ENCODE measurements around the gene GNAS-AS1.

GNAS-AS1 gene

GRCh38 chr20:58802061-58802460 is 48.6 kb downstream of the GNAS-AS1 start:
- DNase-seq = no peak

DNA sequence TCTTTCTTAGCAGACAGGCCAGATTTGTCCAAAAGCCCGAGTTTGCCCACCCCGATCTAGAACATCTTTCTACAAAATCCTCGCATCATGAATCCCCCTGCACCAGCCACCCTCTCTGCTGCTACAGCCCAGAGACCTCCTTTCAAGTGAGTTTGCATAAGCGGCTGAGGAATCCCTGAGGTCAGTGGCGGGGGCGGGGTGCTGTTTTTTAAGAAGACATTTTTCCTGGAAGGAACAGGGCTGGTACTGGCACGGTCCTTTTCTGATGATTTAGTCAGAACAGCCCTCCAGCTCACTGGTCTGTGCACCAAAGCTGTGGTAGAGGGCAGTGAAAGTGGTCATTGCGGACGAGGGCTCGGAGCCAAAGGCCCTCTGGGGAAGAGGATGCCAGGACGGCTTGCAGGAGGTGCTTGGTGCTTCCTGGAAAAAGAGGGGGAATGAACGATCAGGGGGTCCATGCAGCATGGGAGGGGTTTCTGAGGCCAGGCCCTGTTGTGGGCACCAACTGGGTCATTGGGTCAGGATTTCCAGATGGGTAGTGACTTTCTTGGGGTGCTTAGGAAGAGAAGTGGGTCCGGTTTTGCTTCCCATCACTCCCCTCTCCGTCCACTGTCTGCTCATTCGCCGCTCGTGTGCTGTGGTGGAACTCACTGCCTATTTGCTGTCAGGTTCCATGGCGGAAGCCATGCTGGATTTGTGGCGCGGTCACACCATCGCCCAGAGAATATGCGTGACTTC is 50.4 kb downstream of the GNAS-AS1 start:
- no peak for DNase-seq

DNA sequence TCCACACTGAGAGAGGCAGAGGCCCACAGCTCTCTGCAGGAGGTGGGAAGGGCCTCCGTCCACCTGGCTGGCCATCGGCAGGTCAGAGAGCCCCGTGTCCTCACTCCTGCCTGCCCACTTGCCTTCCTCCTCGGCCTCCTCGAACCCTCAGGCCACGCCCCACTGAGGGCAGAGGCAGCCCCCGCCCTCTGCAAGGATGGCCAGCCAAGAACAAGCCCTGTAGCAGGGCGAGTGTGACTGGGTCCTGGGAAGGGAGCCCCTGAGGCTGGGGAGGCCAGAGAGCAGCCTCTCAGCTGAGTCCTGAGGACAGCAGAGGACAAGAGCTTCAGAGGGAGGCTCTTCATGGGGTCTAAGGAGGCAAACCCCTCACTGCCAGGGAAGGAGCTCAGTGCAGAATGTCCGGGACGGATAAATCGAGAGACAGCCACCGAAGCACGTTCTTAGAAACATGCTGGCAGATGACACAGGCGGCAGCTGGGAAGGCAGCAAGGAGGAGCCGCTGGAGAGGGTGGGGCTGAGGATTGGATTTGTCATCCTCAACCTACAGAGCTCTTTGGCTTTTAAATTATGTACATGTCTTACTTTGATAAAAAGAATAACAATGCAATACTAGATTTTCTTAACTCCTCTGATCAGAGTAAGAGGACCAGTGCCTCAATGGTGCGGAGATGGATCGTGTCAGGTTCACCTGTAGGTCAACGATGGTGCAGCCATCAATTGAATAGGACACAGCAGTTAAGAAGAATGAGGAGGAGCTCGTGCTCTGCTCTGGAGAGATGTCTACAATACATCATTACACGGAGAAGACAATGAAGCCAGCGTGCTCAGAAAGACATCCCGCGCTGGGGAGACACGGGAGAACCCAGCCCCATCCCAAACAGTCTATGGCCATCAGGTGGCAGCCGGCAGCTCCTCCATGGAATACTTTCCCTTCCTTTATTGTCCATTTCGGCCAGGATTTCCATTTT is 53.0 kb downstream of the GNAS-AS1 start:
- DNase-seq = no peak

- no peak for DNase-seq
Measured at GRCh38 chr20:58795923-58796245, 54.8 kb downstream of the GNAS-AS1 start.

GRCh38 chr20:58795181-58795922 is 55.4 kb downstream of the GNAS-AS1 start:
- DNase-seq = no peak

DNA sequence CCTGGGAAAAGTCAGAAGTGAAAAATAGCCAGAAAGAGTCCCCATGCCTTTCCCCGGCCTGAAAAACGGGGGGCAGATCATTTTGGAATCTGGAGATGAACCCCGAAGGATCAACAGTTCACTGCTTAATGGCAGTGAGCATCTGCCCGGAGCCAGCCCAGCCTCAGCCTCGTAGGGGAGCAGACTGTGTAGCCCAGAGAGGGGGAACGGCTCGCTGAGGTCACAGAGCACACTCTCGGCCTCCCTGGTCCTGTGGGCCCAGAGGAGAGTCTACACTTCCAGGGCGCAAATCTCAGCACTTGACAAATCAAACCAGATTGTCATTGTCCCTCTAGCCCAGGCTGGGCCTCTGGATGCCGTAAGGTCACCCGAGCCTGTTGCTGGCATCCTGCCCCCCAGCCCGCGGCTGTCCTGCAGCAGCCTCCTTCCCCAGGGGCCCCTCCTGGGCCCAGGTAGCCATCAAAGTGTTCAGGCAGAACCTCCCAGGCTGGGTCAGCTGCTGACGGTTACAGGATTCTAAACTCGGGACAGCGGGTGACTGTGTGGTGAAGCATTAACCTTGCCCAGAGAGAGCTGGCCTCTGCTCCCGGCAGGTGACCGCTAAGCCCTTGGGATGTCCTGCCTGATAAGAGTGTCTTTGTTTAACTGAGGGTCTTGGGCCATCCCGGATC is 56.1 kb downstream of the GNAS-AS1 start:
- DNase-seq = no peak

GRCh38 chr20:58793512-58794420 is 56.9 kb downstream of the GNAS-AS1 start:
- DNase-seq = no peak

GRCh38 chr20:58792426-58792825 is 58.3 kb downstream of the GNAS-AS1 start:
- DNase-seq = no peak

DNA sequence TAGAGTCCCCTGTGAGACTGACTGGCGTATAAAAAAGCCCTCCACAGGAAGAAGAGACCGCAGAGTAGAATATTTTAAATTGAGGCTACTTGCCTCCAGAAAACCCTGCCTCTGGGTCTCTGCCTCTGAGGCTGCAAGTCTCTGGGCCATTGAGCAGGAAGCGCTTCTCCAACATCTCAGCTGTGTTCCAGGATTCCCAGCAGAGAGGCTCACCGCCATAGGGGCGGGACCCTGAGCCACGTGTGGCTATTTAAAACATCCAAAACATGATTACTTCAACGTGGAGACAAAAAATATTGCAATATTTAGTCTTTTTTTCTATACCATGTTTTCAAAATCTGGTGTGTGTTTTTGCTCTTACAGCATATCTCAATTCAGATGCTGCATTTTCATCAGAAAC is 59.4 kb downstream of the GNAS-AS1 start:
- DNase-seq = no peak

DNA sequence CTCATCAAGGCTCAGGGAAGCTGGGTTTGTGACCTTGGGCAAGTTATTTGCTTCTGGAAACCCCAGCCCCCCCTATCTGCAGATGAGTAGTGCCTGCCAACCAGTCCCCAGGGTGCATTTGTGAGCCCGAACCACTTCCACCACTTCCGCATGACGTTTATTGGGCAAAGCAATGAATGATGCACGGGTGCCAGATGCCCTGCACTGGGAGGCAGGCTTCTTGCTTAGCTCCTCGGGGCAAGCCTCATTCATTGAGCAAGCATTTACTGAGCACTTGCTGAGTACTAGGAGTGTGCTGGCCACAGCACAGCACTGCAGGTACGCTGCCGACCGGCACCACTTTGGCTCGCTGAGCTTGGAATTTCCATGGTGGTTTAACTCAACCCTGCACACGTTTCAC is 60.2 kb downstream of the GNAS-AS1 start:
- no peak for DNase-seq

GRCh38 chr20:58788896-58789544 is 61.7 kb downstream of the GNAS-AS1 start:
- DNase-seq = no peak

DNA sequence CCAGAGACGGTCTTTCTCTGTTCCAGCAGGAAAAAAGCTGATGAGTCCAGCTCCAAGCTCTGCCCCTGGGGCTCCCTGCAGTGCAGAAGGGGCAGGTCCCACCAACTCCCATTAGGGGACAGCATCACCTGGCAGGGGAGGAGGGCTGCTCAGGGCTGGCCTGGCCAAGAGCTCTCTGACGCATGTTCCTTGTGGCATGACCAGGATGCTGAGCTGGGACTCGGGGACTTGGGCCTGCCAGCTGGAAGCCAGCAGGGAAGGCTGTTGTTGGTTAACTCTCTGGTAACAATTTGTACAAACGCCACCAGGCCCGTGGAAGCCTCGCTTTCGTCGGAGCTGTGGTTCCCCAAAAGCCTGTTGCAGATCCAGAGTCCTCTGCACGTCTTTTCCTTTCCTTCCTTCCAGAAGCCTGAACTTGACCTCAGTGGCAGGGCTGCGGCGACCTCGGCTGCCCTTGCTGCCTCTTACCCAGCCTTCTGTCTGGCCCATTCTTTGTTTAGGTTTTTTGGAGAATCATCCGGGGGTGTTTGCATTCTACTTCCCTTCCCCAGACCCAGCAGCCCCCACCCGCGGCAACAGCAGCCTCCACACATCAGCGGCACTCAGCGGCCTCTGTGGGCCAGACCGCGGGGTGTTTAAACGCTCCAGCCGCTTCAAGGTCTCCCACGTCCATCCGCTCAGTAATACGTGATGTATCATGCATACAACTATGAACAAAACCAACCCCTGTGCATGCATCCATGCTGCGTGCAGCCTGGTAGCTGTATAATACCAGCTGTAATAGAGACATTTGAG is 63.3 kb downstream of the GNAS-AS1 start:
- DNase-seq = no peak

DNA sequence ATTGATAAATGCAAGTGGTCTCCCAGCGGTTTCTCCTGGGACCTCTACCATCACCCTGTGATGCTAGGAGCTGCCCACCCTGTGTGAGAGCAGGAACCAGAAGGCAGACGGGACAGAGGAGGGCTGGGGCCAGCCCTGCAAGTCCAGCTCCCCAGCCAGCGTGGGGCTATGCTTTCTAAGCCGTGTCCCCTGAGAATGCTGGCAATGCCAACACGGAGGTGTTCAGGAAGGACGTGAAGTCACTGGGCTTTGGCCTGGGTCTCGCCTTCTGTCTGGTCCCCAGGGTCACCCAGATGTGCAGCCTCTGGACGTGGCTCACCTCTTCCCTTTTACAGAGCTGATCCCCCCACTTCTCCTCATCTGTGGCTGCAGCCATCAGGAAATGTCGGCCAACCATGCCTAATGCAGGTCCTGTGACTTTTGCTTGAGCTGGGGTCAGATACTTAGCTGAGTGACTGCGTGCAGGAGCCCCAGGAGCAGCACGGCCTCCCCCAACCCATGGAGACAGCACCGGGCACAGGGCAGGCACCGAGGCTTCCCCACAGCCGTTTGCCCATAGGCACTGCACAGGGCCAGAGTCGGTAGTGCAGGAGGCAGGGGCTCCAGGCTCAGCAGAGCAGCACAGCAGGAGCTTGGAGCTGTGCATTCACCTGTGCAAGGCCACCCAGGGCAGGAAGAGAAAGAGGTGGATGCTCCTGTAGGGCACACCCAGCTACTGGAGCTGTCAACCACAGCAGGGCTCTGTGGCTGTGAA is 66.2 kb downstream of the GNAS-AS1 start:
- DNase-seq = no peak

GRCh38 chr20:58783511-58784011 is 67.1 kb downstream of the GNAS-AS1 start:
- DNase-seq = no peak

- no peak for DNase-seq
Measured at GRCh38 chr20:58781138-58781537, 69.6 kb downstream of the GNAS-AS1 start.

- DNase-seq = no peak
Measured at GRCh38 chr20:58778760-58779159, 71.9 kb downstream of the GNAS-AS1 start.

DNA sequence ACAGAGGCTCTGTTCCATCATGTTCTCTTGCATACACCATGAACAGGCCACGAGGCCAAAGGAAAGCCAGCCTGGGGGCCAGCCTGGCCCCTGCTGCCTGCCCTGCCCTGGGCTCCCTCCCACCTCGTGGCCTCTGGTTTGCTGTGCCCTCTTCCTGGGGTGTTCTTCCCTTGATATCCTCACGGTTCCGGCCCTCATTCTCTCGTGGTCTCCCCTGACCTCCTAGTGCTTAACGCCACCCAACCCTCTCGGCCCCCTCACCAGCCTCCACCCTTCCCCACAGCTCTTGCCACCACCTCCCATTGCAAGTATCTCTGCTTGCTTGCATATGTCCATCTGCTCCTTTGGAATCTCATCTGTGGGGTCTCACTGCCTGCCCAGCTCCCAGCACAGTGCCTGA is 73.0 kb downstream of the GNAS-AS1 start:
- no peak for DNase-seq

DNA sequence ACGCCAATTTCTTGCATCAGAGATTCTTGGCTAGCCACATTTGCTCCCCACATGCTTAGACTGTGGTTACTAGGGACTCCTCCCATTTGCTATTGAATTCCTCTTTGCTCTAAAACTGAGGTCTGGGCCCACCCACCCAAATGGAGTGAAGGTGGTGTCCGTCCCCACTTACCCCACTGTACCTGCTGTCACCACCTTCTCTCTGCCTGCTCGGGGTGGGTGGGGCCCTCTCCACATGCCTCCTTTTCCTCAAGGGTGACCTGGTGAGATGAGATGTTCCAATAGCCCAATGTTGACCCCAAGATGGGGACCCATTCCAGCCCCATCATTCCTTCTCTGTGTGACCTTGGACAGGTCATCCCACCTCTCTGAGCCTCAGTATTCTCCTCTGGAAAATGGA is 74.6 kb downstream of the GNAS-AS1 start:
- DNase-seq = no peak

DNA sequence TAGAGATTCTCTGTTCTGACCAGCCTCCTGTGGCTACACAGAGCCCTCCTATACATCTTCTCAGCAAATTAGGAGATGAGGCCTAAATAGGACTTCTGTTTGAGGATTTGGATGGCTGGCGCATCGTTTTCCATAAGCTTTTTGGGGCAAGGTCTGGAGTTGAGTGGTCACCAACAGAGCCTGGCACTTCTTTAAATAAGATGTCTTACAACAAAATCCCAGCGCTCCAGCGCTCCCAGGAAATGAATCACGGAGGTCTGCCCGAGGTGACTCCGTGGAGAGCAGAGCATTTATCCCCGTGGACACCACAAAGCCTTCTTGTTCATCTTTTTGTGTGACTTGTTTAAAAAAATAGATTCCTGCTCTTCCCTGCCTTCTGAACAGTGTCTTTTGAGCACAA is 75.3 kb downstream of the GNAS-AS1 start:
- no peak for DNase-seq

Data from activated T-cell treated with anti-CD3 and anti-CD28 coated beads, Interleukin-2, amount 50 U/mL, for 48 hours (primary cell).